H1 (cell line): ENCODE measurements around the gene NCAPG.

Experiments used
- CHD1 ChIP-seq: IDR thresholded peaks from 2 replicates; pipeline ENCODE4 v1.6.1; 2012; ENCODE audit warnings: low read depth, low read length, improper control_type of control experiment
- CTCF ChIP-seq, 3 experiments: IDR thresholded peaks; 1 replicate in 2 of 3; 2 replicates in 1 of 3; pipeline versions ENCODE4 v1.5.1 to v1.6.1; 2011; ENCODE audit warnings: low read length in 3 of 3, mild to moderate bottlenecking in 3 of 3, inconsistent platforms in 2 of 3, low read depth in 1 of 3, moderate library complexity in 1 of 3; ENCODE audit not compliant: insufficient read depth in 1 of 3; ENCODE audit errors: control extremely low read depth in 1 of 3
- EP300 ChIP-seq, 2 experiments: IDR thresholded peaks; 1 replicate in 1 of 2; 2 replicates in 1 of 2; pipeline ENCODE4 v1.6.1; 2011 to 2012; ENCODE audit warnings: low read depth in 2 of 2, low read length in 2 of 2, mild to moderate bottlenecking in 2 of 2, borderline replicate concordance in 1 of 2, inconsistent platforms in 1 of 2, moderate library complexity in 1 of 2
- GABPA ChIP-seq: IDR thresholded peaks from 2 replicates; pipeline ENCODE4 v1.6.1; 2011; ENCODE audit warnings: mild to moderate bottlenecking, low read length, moderate library complexity, borderline replicate concordance; ENCODE audit not compliant: insufficient read depth
- GTF2F1 ChIP-seq: IDR thresholded peaks from 2 replicates; pipeline ENCODE4 v1.6.1; 2012; ENCODE audit warnings: low read depth, low read length, improper control_type of control experiment, borderline replicate concordance
- JUN ChIP-seq: IDR thresholded peaks from 2 replicates; pipeline ENCODE4 v1.6.1; 2011; ENCODE audit warnings: low read depth, mild to moderate bottlenecking, improper control_type of control experiment, low read length
- KDM5A ChIP-seq: fragments of 200-600 bp; IDR thresholded peaks from 2 replicates; pipeline ENCODE4 v1.7.1; 2012; ENCODE audit warnings: mild to moderate bottlenecking, low read length, inconsistent platforms, mixed read lengths
- MAFK ChIP-seq: IDR thresholded peaks from 2 replicates; pipeline ENCODE4 v1.6.1; 2012; ENCODE audit warnings: low read depth, mild to moderate bottlenecking, improper control_type of control experiment, low read length
- PHF8 ChIP-seq: fragments of 200-600 bp; sonication (generic); conservative IDR thresholded peaks from 2 replicates; pipeline ENCODE4 v1.7.1; 2012; ENCODE audit warnings: low read depth, mild to moderate bottlenecking, inconsistent platforms, low read length, moderate library complexity
- POLR2A ChIP-seq, 2 experiments: IDR thresholded peaks; 1 replicate in 1 of 2; 2 replicates in 1 of 2; pipeline ENCODE4 v1.6.1; 2011; ENCODE audit warnings: low read depth in 2 of 2, low read length in 2 of 2, mild to moderate bottlenecking in 2 of 2; ENCODE audit errors: control extremely low read depth in 1 of 2
- POLR2AphosphoS5 ChIP-seq: IDR thresholded peaks from 2 replicates; pipeline ENCODE4 v1.6.1; 2011; ENCODE audit warnings: low read depth, low read length
- RAD21 ChIP-seq, 2 experiments: IDR thresholded peaks in 1 of 2; conservative IDR thresholded peaks in 1 of 2; 2 replicates each; pipeline ENCODE4 v1.6.1; 2011; ENCODE audit warnings: low read depth in 2 of 2, low read length in 2 of 2, improper control_type of control experiment in 1 of 2, inconsistent platforms in 1 of 2, mild to moderate bottlenecking in 1 of 2, moderate library complexity in 1 of 2
- YY1 ChIP-seq: IDR thresholded peaks from 2 replicates; pipeline ENCODE4 v1.6.1; 2011; ENCODE audit warnings: low read depth, mild to moderate bottlenecking, low read length
- ZNF274 ChIP-seq: IDR thresholded peaks from 2 replicates; pipeline ENCODE4 v1.7.0; 2012; ENCODE audit warnings: low read length, borderline replicate concordance; ENCODE audit errors: extremely low read depth

GRCh38 chr4:17809667-17810066 lies 1.1 kb upstream of the NCAPG start:
- TF ChIP-seq POLR2A (IDR thresholded peaks at IDR 0.05; ENCODE audit: control extremely low read depth in 1 of 2, low read depth in 2 of 2, low read length in 2 of 2) (no peak), CHD1 (no peak), CTCF (IDR thresholded peaks at IDR 0.05; ENCODE audit: control extremely low read depth in 1 of 3, insufficient read depth in 1 of 3, low read depth in 1 of 3, low read length in 3 of 3) (no peak), MAFK (no peak), EP300 (IDR thresholded peaks at IDR 0.05; ENCODE audit: borderline replicate concordance in 1 of 2, low read depth in 2 of 2, low read length in 2 of 2) (no peak), PHF8 (no peak), KDM5A (no peak), ZNF274 (no peak), JUN (no peak), GTF2F1 (no peak), YY1 (no peak), RAD21 (IDR thresholded peaks at IDR 0.05 in 1 of 2, conservative IDR thresholded peaks at IDR 0.05 in 1 of 2; ENCODE audit: low read depth in 2 of 2, low read length in 2 of 2) (no peak), POLR2AphosphoS5 (no peak), GABPA (no peak)
